HepG2 (cell line): ENCODE measurements around the gene CENPB. TPM values are rescaled to one million over a fixed set of nuclear protein-coding genes. Genes with fewer than 3 reads are reported as not detected.

Experiments
- AGO2 ChIP-seq: fragments of 200-400 bp; formaldehyde crosslinking; optimal IDR thresholded peaks from 2 replicates; pipeline ENCODE3; 2017; ENCODE audit warnings: mild to moderate bottlenecking, low read depth, low read length, moderate library complexity
- ARNT2 ChIP-seq: sonication (generic); formaldehyde crosslinking; IDR thresholded peaks from 2 replicates; pipeline ENCODE4 v1.8.0; 2022; ENCODE audit warnings: mild to moderate bottlenecking, low read depth, missing genetic modification reagents, moderate library complexity
- BRCA1 ChIP-seq: sonication (generic); formaldehyde crosslinking; IDR thresholded peaks from 2 replicates; pipeline ENCODE4 v1.4.0; 2020; ENCODE audit warnings: missing genetic modification reagents
- FOXO4 ChIP-seq: sonication (generic); formaldehyde crosslinking; conservative IDR thresholded peaks from 2 replicates; pipeline ENCODE4 v1.8.1; 2023; ENCODE audit warnings: missing genetic modification reagents
- GTF2F1 ChIP-seq: fragments of 150-350 bp; IDR thresholded peaks from 2 replicates; pipeline ENCODE4 v1.6.1; 2014; ENCODE audit warnings: low read length
- HNRNPK ChIP-seq: fragments of 200-400 bp; formaldehyde crosslinking; IDR thresholded peaks from 2 replicates; pipeline ENCODE4 v1.6.1; 2018; ENCODE audit warnings: low read length, low read depth, moderate library complexity, mild to moderate bottlenecking; ENCODE audit not compliant: poor library complexity, severe bottlenecking
- NCOA2 ChIP-seq: sonication (generic); formaldehyde crosslinking; IDR thresholded peaks from 2 replicates; pipeline ENCODE4 v1.8.0; 2022; ENCODE audit warnings: inconsistent platforms
- NFIB ChIP-seq: sonication (generic); formaldehyde crosslinking; IDR thresholded peaks from 2 replicates; pipeline ENCODE4 v1.9.0; 2021; ENCODE audit warnings: missing genetic modification reagents, mild to moderate bottlenecking, borderline replicate concordance
- NFIC ChIP-seq: IDR thresholded peaks from 2 replicates; pipeline ENCODE4 v1.6.1; 2012; ENCODE audit warnings: mild to moderate bottlenecking, low read length, inconsistent platforms
- NKX3-1 ChIP-seq: sonication (generic); formaldehyde crosslinking; IDR thresholded peaks from 2 replicates; pipeline ENCODE4 v1.5.0; 2020; ENCODE audit warnings: missing genetic modification reagents
- PRMT3 ChIP-seq: sonication (generic); formaldehyde crosslinking; IDR thresholded peaks from 2 replicates; pipeline ENCODE4 v1.8.1; 2022; ENCODE audit warnings: low read depth, mild to moderate bottlenecking, moderate library complexity, missing genetic modification reagents, borderline replicate concordance
- RBM39 ChIP-seq: fragments of 200-400 bp; formaldehyde crosslinking; IDR thresholded peaks from one replicate; pipeline ENCODE4 v1.6.1; 2018; ENCODE audit warnings: antibody characterized with exemption, mild to moderate bottlenecking, low read depth, low read length; ENCODE audit not compliant: poor library complexity, severe bottlenecking
- RELA ChIP-seq: sonication (generic); formaldehyde crosslinking; IDR thresholded peaks from 2 replicates; pipeline ENCODE4 v1.4.0; 2020; ENCODE audit warnings: missing genetic modification reagents
- RXRB ChIP-seq: IDR thresholded peaks from 2 replicates; pipeline ENCODE4 v1.6.1; 2016; ENCODE audit warnings: borderline replicate concordance, missing genetic modification reagents, missing compliant biosample characterization
- SETDB1 ChIP-seq: sonication (generic); formaldehyde crosslinking; IDR thresholded peaks from 2 replicates; pipeline ENCODE4 v1.5.1; 2020; ENCODE audit warnings: missing genetic modification reagents, mild to moderate bottlenecking, borderline replicate concordance
- SMAD3 ChIP-seq: sonication (generic); formaldehyde crosslinking; IDR thresholded peaks from 2 replicates; pipeline ENCODE4 v1.4.0; 2020; ENCODE audit warnings: missing genetic modification reagents
- STAT6 ChIP-seq: sonication (generic); formaldehyde crosslinking; IDR thresholded peaks from 2 replicates; pipeline ENCODE4 v1.4.0; 2020; ENCODE audit warnings: missing genetic modification reagents, mild to moderate bottlenecking, borderline replicate concordance
- TARDBP ChIP-seq: sonication (generic); formaldehyde crosslinking; IDR thresholded peaks from 2 replicates; pipeline ENCODE4 v1.8.0; 2022; ENCODE audit warnings: mild to moderate bottlenecking, missing genetic modification reagents
- TRIM24 ChIP-seq: sonication (generic); formaldehyde crosslinking; IDR thresholded peaks from 2 replicates; pipeline ENCODE4 v1.8.0; 2022; ENCODE audit warnings: mild to moderate bottlenecking, missing genetic modification reagents
- ZMAT5 ChIP-seq: sonication (generic); formaldehyde crosslinking; IDR thresholded peaks from 2 replicates; pipeline ENCODE4 v1.5.0; 2020; ENCODE audit warnings: mild to moderate bottlenecking, low read depth, missing genetic modification reagents, borderline replicate concordance
- ZNF260 ChIP-seq: sonication (generic); formaldehyde crosslinking; IDR thresholded peaks from 2 replicates; pipeline ENCODE4 v1.4.0; 2020; ENCODE audit warnings: missing genetic modification reagents, low read depth, mild to moderate bottlenecking, borderline replicate concordance
- ZNF562 ChIP-seq: sonication (generic); formaldehyde crosslinking; IDR thresholded peaks from 2 replicates; pipeline ENCODE4 v1.8.0; 2022; ENCODE audit warnings: missing genetic modification reagents, borderline replicate concordance
- ZNF572 ChIP-seq: sonication (generic); formaldehyde crosslinking; IDR thresholded peaks from 2 replicates; pipeline ENCODE4 v1.5.1; 2020; ENCODE audit warnings: mild to moderate bottlenecking, missing genetic modification reagents
- ZNF615 ChIP-seq: sonication (generic); formaldehyde crosslinking; IDR thresholded peaks from 2 replicates; pipeline ENCODE4 v1.5.0; 2020; ENCODE audit warnings: mild to moderate bottlenecking, missing genetic modification reagents, borderline replicate concordance
- ZNF678 ChIP-seq: sonication (generic); formaldehyde crosslinking; IDR thresholded peaks from 2 replicates; pipeline ENCODE4 v1.4.0; 2020; ENCODE audit warnings: mild to moderate bottlenecking, missing genetic modification reagents
- ZNF782 ChIP-seq: sonication (generic); formaldehyde crosslinking; IDR thresholded peaks from 2 replicates; pipeline ENCODE4 v1.4.0; 2020; ENCODE audit warnings: missing genetic modification reagents, mild to moderate bottlenecking, borderline replicate concordance
- ZNF878 ChIP-seq: sonication (generic); formaldehyde crosslinking; IDR thresholded peaks from 2 replicates; pipeline ENCODE4 v1.8.1; 2023; ENCODE audit warnings: mild to moderate bottlenecking, missing genetic modification reagents, moderate library complexity
- polyA plus RNA-seq, 8 experiments: library from polyadenylated mRNA; depleted of rRNA in 3 of 8; stranded (reverse) in 7 of 8; unstranded in 1 of 8; fragments of >200 nt; fragmentation: Illumina TruSeq in 4 of 8; extraction: Trizol in 4 of 8; gene quantifications; 2 replicates each; pipeline versions ENCODE4 v1.2.1 to v1.2.3, GENCODE V29; 2011 to 2016; ENCODE audit warnings: low read depth in 4 of 8, missing spikeins in 1 of 8, mixed read lengths in 1 of 8; ENCODE audit not compliant: insufficient read depth in 1 of 8
- total RNA-seq, 5 experiments: library from RNA; depleted of rRNA; stranded (reverse); fragments of >200 nt; fragmentation: Illumina TruSeq; extraction: Trizol; gene quantifications; 2 replicates each; pipeline ENCODE4 v1.2.3, GENCODE V29; 2016; ENCODE audit warnings: low read depth in 1 of 5

CENPB gene
- total and polyA plus RNA-seq, 2 of the 13 experiments (the other 11 are each of a cell fraction or from before 2014, with no cell fraction given): 10.4 to 54.5 TPM

- TF ChIP-seq NFIC (no peak), ARNT2 (CRISPR knock-in tag) (no peak), ZNF572 (peak; percentile 39; the same call in 1 of the 2 replicates), GTF2F1 (no peak), ZNF678 (CRISPR knock-in tag) (no peak), TRIM24 (no peak), STAT6 (CRISPR knock-in tag) (peak; percentile 49; the same call in 1 of the 2 replicates), BRCA1 (CRISPR knock-in tag) (0 out of 2 replicates have a peak, but pooled peaks have one; percentile 12), ZNF615 (CRISPR knock-in tag) (no peak), ZNF782 (CRISPR knock-in tag) (0 out of 2 replicates have a peak, but pooled peaks have one; percentile 24), ZMAT5 (CRISPR knock-in tag) (no peak), ZNF878 (CRISPR knock-in tag) (no peak), HNRNPK (peak; percentile 79), NKX3-1 (no peak), TARDBP (CRISPR knock-in tag) (no peak), RELA (CRISPR knock-in tag) (no peak), SMAD3 (no peak; the same call in 1 of the 2 replicates), PRMT3 (CRISPR knock-in tag) (no peak), SETDB1 (CRISPR knock-in tag) (no peak), FOXO4 (CRISPR knock-in tag) (no peak), ZNF260 (CRISPR knock-in tag) (no peak), NCOA2 (no peak; the same call in 1 of the 2 replicates), RBM39 (no peak), NFIB (no peak), RXRB (CRISPR knock-in tag) (no peak), AGO2 (peak; percentile 88), ZNF562 (CRISPR knock-in tag) (no peak)
These were observed 18.0 kb downstream of the CENPB start (continued) for GRCh38 chr20:3768342-3769130.
